ENCODE measurements around the gene COLEC12. TPM values are rescaled to one million over a fixed set of nuclear protein-coding genes. Genes with fewer than 3 reads are reported as not detected.

Gene COLEC12
- total and polyA plus RNA-seq, 2 experiments from 2014 or later, result 61.1 to 69.0 TPM

- H3K4me1 ChIP-seq (ENCODE audit: low read depth), result peaks cover 42% of the 10 kb centered on the region
- no peak overlapping the region for H3K4me3 ChIP-seq
- no peak for DNase-seq (ENCODE audit: low read depth in 1 of 2, low spot score in 1 of 2)
- TF ChIP-seq CTCF (IDR thresholded peaks at IDR 0.05; ENCODE audit: low read depth, low read length), result no peak
- peak overlapping the region; percentile 93 for H3K27ac ChIP-seq
- H3K9me3 ChIP-seq (ENCODE audit: low read depth), result no peaks in the 10 kb centered on the region
- no peaks in the 10 kb centered on the region for H3K36me3 ChIP-seq
- H3K27me3 ChIP-seq, result no peaks in the 10 kb centered on the region
Measured at GRCh38 chr18:369224-370015, 131.1 kb downstream of the COLEC12 start.

GRCh38 chr18:366466-367061, 133.9 kb downstream of the COLEC12 start:
- Histone ChIP-seq H3K4me3 (no peak overlapping the region), H3K36me3 (no peaks in the 10 kb centered on the region), H3K9me3 (ENCODE audit: low read depth) (no peaks in the 10 kb centered on the region), H3K4me1 (ENCODE audit: low read depth) (peaks cover 58% of the 10 kb centered on the region), H3K27ac (peak overlapping the region; percentile 69), H3K27me3 (no peaks in the 10 kb centered on the region)
- DNase-seq (ENCODE audit: low read depth in 1 of 2, low spot score in 1 of 2), result no peak
- no peak for TF ChIP-seq CTCF (IDR thresholded peaks at IDR 0.05; ENCODE audit: low read depth, low read length)

GRCh38 chr18:365651-366050, 134.8 kb downstream of the COLEC12 start:
- Histone ChIP-seq H3K4me1 (ENCODE audit: low read depth) (peaks cover 52% of the 10 kb centered on the region), H3K4me3 (no peak overlapping the region), H3K9me3 (ENCODE audit: low read depth) (no peaks in the 10 kb centered on the region), H3K36me3 (no peaks in the 10 kb centered on the region), H3K27ac (no peak overlapping the region), H3K27me3 (no peaks in the 10 kb centered on the region)
- DNase-seq (ENCODE audit: low read depth in 1 of 2, low spot score in 1 of 2), result no peak
- no peak for TF ChIP-seq CTCF (IDR thresholded peaks at IDR 0.05; ENCODE audit: low read depth, low read length)

- peak overlapping the region; percentile 18 for H3K27ac ChIP-seq
- peak in 1 of 2 donors; percentile 24 for DNase-seq (ENCODE audit: low read depth in 1 of 2, low spot score in 1 of 2)
- no peaks in the 10 kb centered on the region for H3K9me3 ChIP-seq (ENCODE audit: low read depth)
- H3K36me3 ChIP-seq, result no peaks in the 10 kb centered on the region
- H3K4me3 ChIP-seq, result no peak overlapping the region
- peaks cover 49% of the 10 kb centered on the region for H3K4me1 ChIP-seq (ENCODE audit: low read depth)
- H3K27me3 ChIP-seq, result no peaks in the 10 kb centered on the region
- TF ChIP-seq CTCF (IDR thresholded peaks at IDR 0.05; ENCODE audit: low read depth, low read length), result no peak
Measured at GRCh38 chr18:364256-364826, 136.2 kb downstream of the COLEC12 start.

- peaks cover 49% of the 10 kb centered on the region for H3K4me1 ChIP-seq (ENCODE audit: low read depth)
- peak in 1 of 2 donors; percentile 77 for DNase-seq (ENCODE audit: low read depth in 1 of 2, low spot score in 1 of 2)
- TF ChIP-seq CTCF (IDR thresholded peaks at IDR 0.05; ENCODE audit: low read depth, low read length), result no peak
- H3K9me3 ChIP-seq (ENCODE audit: low read depth), result no peaks in the 10 kb centered on the region
- no peaks in the 10 kb centered on the region for H3K27me3 ChIP-seq
- peak overlapping the region; percentile 74 for H3K27ac ChIP-seq
- H3K36me3 ChIP-seq, result no peaks in the 10 kb centered on the region
- no peak overlapping the region for H3K4me3 ChIP-seq
Measured at GRCh38 chr18:363301-364085, 137.0 kb downstream of the COLEC12 start.
